Fibroblast of skin of abdomen (primary cell): ENCODE data around the gene ITPKB.

Experiments
- DNase-seq: peaks from one replicate; pipeline ENCODE4 v3.0.0-alpha.2; 2013

ITPKB gene

GRCh38 chr1:226682871-226683814 lies 55.9 kb downstream of the ITPKB start:
- DNase-seq = no peak

- DNase-seq = no peak
These were observed 57.2 kb downstream of the ITPKB start for GRCh38 chr1:226681652-226682493.

GRCh38 chr1:226680653-226681052 lies 58.4 kb downstream of the ITPKB start:
- DNase-seq = no peak

GRCh38 chr1:226679853-226680516 lies 59.1 kb downstream of the ITPKB start:
- DNase-seq = peak; percentile 81

GRCh38 chr1:226679262-226679661 lies 59.8 kb downstream of the ITPKB start:
- DNase-seq = no peak

GRCh38 chr1:226678701-226679100 lies 60.4 kb downstream of the ITPKB start:
- no peak for DNase-seq

- DNase-seq = no peak
These were observed 60.8 kb downstream of the ITPKB start for GRCh38 chr1:226678251-226678650.

- DNase-seq = peak; percentile 67
These were observed 61.8 kb downstream of the ITPKB start for GRCh38 chr1:226677027-226678020.

- DNase-seq = no peak
These were observed 62.7 kb downstream of the ITPKB start for GRCh38 chr1:226676381-226676780.

GRCh38 chr1:226675715-226676357 lies 63.2 kb downstream of the ITPKB start:
- no peak for DNase-seq

GRCh38 chr1:226674892-226675714 lies 64.0 kb downstream of the ITPKB start:
- no peak for DNase-seq

GRCh38 chr1:226672339-226672762 lies 66.7 kb downstream of the ITPKB start:
- DNase-seq = no peak

- DNase-seq = no peak
These were observed 67.8 kb downstream of the ITPKB start for GRCh38 chr1:226671277-226671676.

GRCh38 chr1:226670073-226670472 lies 69.0 kb downstream of the ITPKB start:
- DNase-seq = no peak

GRCh38 chr1:226668173-226668560 lies 70.9 kb downstream of the ITPKB start:
- no peak for DNase-seq

GRCh38 chr1:226666692-226667091 lies 72.4 kb downstream of the ITPKB start:
- no peak for DNase-seq

GRCh38 chr1:226666164-226666506 lies 72.9 kb downstream of the ITPKB start:
- DNase-seq = no peak

GRCh38 chr1:226665505-226666163 lies 73.4 kb downstream of the ITPKB start:
- no peak for DNase-seq

- peak; percentile 88 for DNase-seq
These were observed 74.5 kb downstream of the ITPKB start for GRCh38 chr1:226664413-226665101.
